GM23338 (cell line): Measurements from ENCODE around the gene TESMIN. TPM values are rescaled to one million over a fixed set of nuclear protein-coding genes. Genes with fewer than 3 reads are reported as not detected.

Experiments used
- ATAC-seq: fragments of 200-7000 bp; cut with Tn5 transposase; 3 replicates; pipeline ENCODE4 v1.9.1; 2020
- DNase-seq: peaks from one replicate; pipeline ENCODE4 v3.0.0-alpha.2; 2015; ENCODE audit warnings: low spot score
- H2AFZ ChIP-seq: fragments of 200-600 bp; sonication (generic); 2 replicates; pipeline ENCODE4 v1.8.0; 2016; ENCODE audit warnings: antibody characterized with exemption, mild to moderate bottlenecking, moderate library complexity
- H3F3A ChIP-seq: fragments of 200-600 bp; sonication (generic); replicated peaks from 2 replicates; pipeline ENCODE4 v1.8.0; 2017; ENCODE audit warnings: antibody characterized with exemption, mixed run types, low read depth
- H3K27ac ChIP-seq: fragments of 200-600 bp; sonication (generic); 2 replicates; pipeline ENCODE4 v1.6.1; 2016; ENCODE audit warnings: low read depth
- H3K27me3 ChIP-seq: fragments of 200-600 bp; sonication (generic); 2 replicates; pipeline ENCODE4 v1.8.0; 2016; ENCODE audit warnings: mild to moderate bottlenecking, mixed run types, moderate library complexity; ENCODE audit not compliant: insufficient read depth
- H3K36me3 ChIP-seq: fragments of 200-600 bp; sonication (generic); 2 replicates; pipeline ENCODE4 v1.8.0; 2016; ENCODE audit warnings: mild to moderate bottlenecking; ENCODE audit not compliant: insufficient read depth
- H3K4me1 ChIP-seq: fragments of 200-600 bp; sonication (generic); 2 replicates; pipeline ENCODE4 v1.8.0; 2016; ENCODE audit warnings: mild to moderate bottlenecking, moderate library complexity; ENCODE audit not compliant: insufficient read depth
- H3K4me2 ChIP-seq: fragments of 200-600 bp; sonication (generic); 2 replicates; pipeline ENCODE4 v1.7.1; 2017; ENCODE audit warnings: mixed run types
- H3K4me3 ChIP-seq: fragments of 200-600 bp; sonication (generic); 2 replicates; pipeline ENCODE4 v1.6.1; 2016; ENCODE audit warnings: mixed run types
- H3K79me2 ChIP-seq: fragments of 200-600 bp; sonication (generic); replicated peaks from 2 replicates; pipeline ENCODE4 v1.8.0; 2017; ENCODE audit warnings: mild to moderate bottlenecking; ENCODE audit not compliant: insufficient read depth
- H3K9me2 ChIP-seq: fragments of 200-600 bp; sonication (generic); 2 replicates; pipeline ENCODE4 v1.8.0; 2017; ENCODE audit not compliant: insufficient read depth
- H4K20me1 ChIP-seq: fragments of 200-600 bp; sonication (generic); replicated peaks from 2 replicates; pipeline ENCODE4 v1.8.0; 2017; ENCODE audit warnings: mild to moderate bottlenecking; ENCODE audit not compliant: insufficient read depth
- H3K27ac Mint-ChIP-seq: 2 replicates; pipeline ENCODE4 v1.8.0; 2020; ENCODE audit warnings: inconsistent platforms, mild to moderate bottlenecking, moderate library complexity, mixed read lengths
- H3K27me3 Mint-ChIP-seq: 3 replicates; pipeline ENCODE4 v1.8.0; 2022; ENCODE audit warnings: low read depth, mild to moderate bottlenecking, moderate library complexity, mixed read lengths, inconsistent platforms; ENCODE audit not compliant: insufficient read depth, poor library complexity
- H3K36me3 Mint-ChIP-seq: 3 replicates; pipeline ENCODE4 v1.8.0; 2021; ENCODE audit warnings: low read depth, mild to moderate bottlenecking, inconsistent platforms, moderate library complexity, mixed read lengths
- H3K4me1 Mint-ChIP-seq: 3 replicates; pipeline ENCODE4 v1.8.0; 2020; ENCODE audit warnings: mild to moderate bottlenecking, inconsistent platforms, mixed read lengths
- H3K4me3 Mint-ChIP-seq: 3 replicates; pipeline ENCODE4 v1.8.0; 2021; ENCODE audit warnings: moderate library complexity, mild to moderate bottlenecking, inconsistent platforms, mixed read lengths
- H3K9me3 Mint-ChIP-seq: 3 replicates; pipeline ENCODE4 v1.8.0; 2020; ENCODE audit warnings: moderate library complexity, mild to moderate bottlenecking, inconsistent platforms, mixed read lengths
- CTCF ChIP-seq, 2 experiments: fragments of 200-600 bp in 1 of 2; sonication (generic) in 1 of 2; conservative IDR thresholded peaks; 2 replicates each; pipeline versions ENCODE4 v1.5.1 to v1.6.1; 2016 to 2017; ENCODE audit warnings: antibody characterized with exemption in 2 of 2, low read depth in 2 of 2, mild to moderate bottlenecking in 2 of 2, moderate library complexity in 1 of 2
- ETS1 ChIP-seq: IDR thresholded peaks from 2 replicates; pipeline ENCODE4 v1.6.1; 2016; ENCODE audit warnings: antibody characterized with exemption
- EZH2 ChIP-seq: fragments of 200-600 bp; sonication (generic); IDR thresholded peaks from one replicate; pipeline ENCODE4 v1.8.0; 2017; ENCODE audit warnings: antibody characterized with exemption, mild to moderate bottlenecking, low read depth; ENCODE audit not compliant: unreplicated experiment
- EZH2phosphoT487 ChIP-seq: fragments of 200-600 bp; sonication (generic); IDR thresholded peaks from one replicate; pipeline ENCODE4 v1.8.1; 2018; ENCODE audit warnings: antibody characterized with exemption; ENCODE audit not compliant: unreplicated experiment
- JUNB ChIP-seq: IDR thresholded peaks from one replicate; pipeline ENCODE4 v1.6.1; 2016; ENCODE audit warnings: antibody characterized with exemption; ENCODE audit not compliant: unreplicated experiment
- NANOG ChIP-seq: IDR thresholded peaks from 2 replicates; pipeline ENCODE4 v1.6.1; 2016; ENCODE audit warnings: antibody characterized with exemption, borderline replicate concordance
- POLR2AphosphoS5 ChIP-seq: IDR thresholded peaks from 2 replicates; pipeline ENCODE4 v1.6.1; 2016; ENCODE audit warnings: antibody characterized with exemption, low read depth
- REST ChIP-seq: IDR thresholded peaks from one replicate; pipeline ENCODE4 v1.6.1; 2018; ENCODE audit warnings: antibody characterized with exemption; ENCODE audit not compliant: unreplicated experiment
- STAT1 ChIP-seq: IDR thresholded peaks from one replicate; pipeline ENCODE4 v1.6.1; 2016; ENCODE audit warnings: antibody characterized with exemption; ENCODE audit not compliant: unreplicated experiment
- ZNF114 ChIP-seq: fragments of 250-450 bp; sonication (Bioruptor Pico); IDR thresholded peaks from 2 replicates; pipeline ENCODE4 v1.5.0; 2020; ENCODE audit warnings: mild to moderate bottlenecking, moderate library complexity
- ZNF331 ChIP-seq: fragments of 250-450 bp; sonication (Bioruptor Pico); IDR thresholded peaks from 2 replicates; pipeline ENCODE4 v1.5.0; 2020; ENCODE audit warnings: low read depth, mild to moderate bottlenecking, moderate library complexity
- ZNF462 ChIP-seq: fragments of 250-450 bp; sonication (Bioruptor Pico); IDR thresholded peaks from 2 replicates; pipeline ENCODE4 v1.5.0; 2020; ENCODE audit warnings: mild to moderate bottlenecking, moderate library complexity
- polyA plus RNA-seq: library from polyadenylated mRNA; unstranded; fragments of >200 nt; fragmentation: Nextera tagmentation; extraction: Ambion mirVana; gene quantifications from 2 replicates; pipeline ENCODE4 v1.2.1, GENCODE V29; 2016
- total RNA-seq: library from RNA; depleted of rRNA; stranded (reverse); fragments of >200 nt; shearing (Covaris generic); gene quantifications from 2 replicates; pipeline ENCODE4 v1.2.3, GENCODE V29; 2014

Gene TESMIN
- total and polyA plus RNA-seq, 2 experiments from 2014 or later: 54.5 to 64.6 TPM

- H3K4me1 ChIP-seq: no peaks in the 10 kb centered on the region; the same call in 1 of the 2 replicates
- TF ChIP-seq CTCF (conservative IDR thresholded peaks at IDR 0.05; ENCODE audit: low read depth in 2 of 2) (no peak), POLR2AphosphoS5 (no peak), JUNB (no peak), ZNF462 (CRISPR knock-in tag) (no peak), EZH2 (no peak), NANOG (no peak), EZH2phosphoT487 (no peak), ETS1 (no peak), ZNF331 (CRISPR knock-in tag) (no peak), STAT1 (no peak), REST (no peak), ZNF114 (CRISPR knock-in tag) (no peak)
- H3K27me3 ChIP-seq: no peaks in the 10 kb centered on the region
- H3K27ac ChIP-seq: no peak overlapping the region
- Mint-ChIP-seq H3K4me3 (no peak overlapping the region), H3K9me3 (peaks cover 9% of the 10 kb centered on the region; the same call in 1 of the 3 replicates), H3K27me3 (peaks cover 8% of the 10 kb centered on the region), H3K36me3 (peaks cover 5% of the 10 kb centered on the region; the same call in 2 of the 3 replicates), H3K4me1 (peaks cover 8% of the 10 kb centered on the region), H3K27ac (no peak overlapping the region)
- DNase-seq (no peak), ATAC-seq (no peak)
- no peaks in the 10 kb centered on the region for H4K20me1 ChIP-seq
- no peak overlapping the region for H3K4me3 ChIP-seq
- no peaks in the 10 kb centered on the region for H3K36me3 ChIP-seq
- no peaks in the 10 kb centered on the region for H3K9me2 ChIP-seq
- H3K4me2 ChIP-seq: no peak overlapping the region
- H2AFZ ChIP-seq: peak overlapping the region; percentile 52; the same call in 1 of the 2 replicates
- H3F3A ChIP-seq: no peaks in the 10 kb centered on the region
- no peaks in the 10 kb centered on the region for H3K79me2 ChIP-seq
Measured at GRCh38 chr11:68666849-68667248, 84.5 kb downstream of the TESMIN start.
